ENCODE data around the gene SEC14L5. TPM values are rescaled to one million over a fixed set of nuclear protein-coding genes. Genes with fewer than 3 reads are reported as not detected.

The SEC14L5 gene
- total and polyA plus RNA-seq, 10 of the 15 experiments (the other 5 are each of a cell fraction or from before 2014, with no cell fraction given) = 0.01 TPM; not detected in 9

GRCh38 chr16:4918781-4919251, 39.3 kb upstream of the SEC14L5 start:
- H3K9me3 ChIP-seq (replicated peaks; ENCODE audit: control insufficient read depth, insufficient read depth, low read length) = no peaks in the 10 kb centered on the region
- H3K9ac ChIP-seq (ENCODE audit: control insufficient read depth, insufficient read depth, low read length) = no peak overlapping the region
- POLR2A ChIA-PET = interaction anchor here (1.4 kb wide), 1 partner anchor 286 kb away, joined by 3 read pairs; no protein-coding TSS in a partner anchor
- no peaks in the 10 kb centered on the region; a peak in 1 of 4 replicates for H3K27me3 ChIP-seq (replicated peaks in 1 of 2; ENCODE audit: control insufficient read depth in 2 of 2, insufficient read depth in 2 of 2, low read length in 1 of 2)
- WGBS (ENCODE audit: insufficient coverage, insufficient replicate concordance, low lambda C conversion rate, missing lambda C conversion rate) = 37% methylated on average over 12 of the region's 13 CpGs
- no peaks in the 10 kb centered on the region for H3K79me2 ChIP-seq (ENCODE audit: control insufficient read depth, insufficient read depth, low read length)
- H2AFZ ChIP-seq (ENCODE audit: control insufficient read depth, low read depth, low read length) = no peak overlapping the region
- in situ Hi-C loops (cut with MboI) (no loop called here), intact Hi-C loops (cut with micrococcal nuclease; ENCODE audit: unreplicated experiment) (no loop called here)
- H3K27ac ChIP-seq (ENCODE audit: control insufficient read depth, insufficient read depth) = no peak overlapping the region
- H3K4me3 ChIP-seq = no peak overlapping the region
- RAD21 ChIA-PET (ENCODE audit: unreplicated experiment) = no interaction called here
- no peaks in the 10 kb centered on the region for H3K36me3 ChIP-seq (ENCODE audit: control insufficient read depth in 2 of 2, insufficient read depth in 2 of 2, low read length in 1 of 2)
- H4K20me1 ChIP-seq (ENCODE audit: control insufficient read depth, insufficient read depth) = no peaks in the 10 kb centered on the region
- no peak overlapping the region for H3K4me2 ChIP-seq (ENCODE audit: control insufficient read depth, insufficient read depth)
- CTCF ChIA-PET = no interaction called here
- H3K4me1 ChIP-seq (ENCODE audit: control insufficient read depth, insufficient read depth, low read length) = no peaks in the 10 kb centered on the region
- SMC1A ChIA-PET (ENCODE audit: uncharacterized antibody, unreplicated experiment) = no interaction called here
- TF ChIP-seq ATF3 (IDR thresholded peaks at IDR 0.05; ENCODE audit: borderline replicate concordance, extremely low read depth, low read depth, low read length) = no peak
- TF ChIP-seq, protein P1, sequence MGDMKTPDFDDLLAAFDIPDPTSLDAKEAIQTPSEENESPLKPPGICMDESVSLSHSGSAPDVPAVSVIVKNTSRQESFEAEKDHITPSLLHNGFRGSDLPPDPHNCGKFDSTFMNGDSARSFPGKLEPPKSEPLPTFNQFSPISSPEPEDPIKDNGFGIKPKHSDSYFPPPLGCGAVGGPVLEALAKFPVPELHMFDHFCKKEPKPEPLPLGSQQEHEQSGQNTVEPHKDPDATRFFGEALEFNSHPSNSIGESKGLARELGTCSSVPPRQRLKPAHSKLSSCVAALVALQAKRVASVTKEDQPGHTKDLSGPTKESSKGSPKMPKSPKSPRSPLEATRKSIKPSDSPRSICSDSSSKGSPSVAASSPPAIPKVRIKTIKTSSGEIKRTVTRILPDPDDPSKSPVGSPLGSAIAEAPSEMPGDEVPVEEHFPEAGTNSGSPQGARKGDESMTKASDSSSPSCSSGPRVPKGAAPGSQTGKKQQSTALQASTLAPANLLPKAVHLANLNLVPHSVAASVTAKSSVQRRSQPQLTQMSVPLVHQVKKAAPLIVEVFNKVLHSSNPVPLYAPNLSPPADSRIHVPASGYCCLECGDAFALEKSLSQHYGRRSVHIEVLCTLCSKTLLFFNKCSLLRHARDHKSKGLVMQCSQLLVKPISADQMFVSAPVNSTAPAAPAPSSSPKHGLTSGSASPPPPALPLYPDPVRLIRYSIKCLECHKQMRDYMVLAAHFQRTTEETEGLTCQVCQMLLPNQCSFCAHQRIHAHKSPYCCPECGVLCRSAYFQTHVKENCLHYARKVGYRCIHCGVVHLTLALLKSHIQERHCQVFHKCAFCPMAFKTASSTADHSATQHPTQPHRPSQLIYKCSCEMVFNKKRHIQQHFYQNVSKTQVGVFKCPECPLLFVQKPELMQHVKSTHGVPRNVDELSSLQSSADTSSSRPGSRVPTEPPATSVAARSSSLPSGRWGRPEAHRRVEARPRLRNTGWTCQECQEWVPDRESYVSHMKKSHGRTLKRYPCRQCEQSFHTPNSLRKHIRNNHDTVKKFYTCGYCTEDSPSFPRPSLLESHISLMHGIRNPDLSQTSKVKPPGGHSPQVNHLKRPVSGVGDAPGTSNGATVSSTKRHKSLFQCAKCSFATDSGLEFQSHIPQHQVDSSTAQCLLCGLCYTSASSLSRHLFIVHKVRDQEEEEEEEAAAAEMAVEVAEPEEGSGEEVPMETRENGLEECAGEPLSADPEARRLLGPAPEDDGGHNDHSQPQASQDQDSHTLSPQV (IDR thresholded peaks at IDR 0.05) = no peak
- no peak for TF ChIP-seq POLR2A (IDR thresholded peaks at IDR 0.05; ENCODE audit: low read depth, low read length)
- TF ChIP-seq, protein P2, sequence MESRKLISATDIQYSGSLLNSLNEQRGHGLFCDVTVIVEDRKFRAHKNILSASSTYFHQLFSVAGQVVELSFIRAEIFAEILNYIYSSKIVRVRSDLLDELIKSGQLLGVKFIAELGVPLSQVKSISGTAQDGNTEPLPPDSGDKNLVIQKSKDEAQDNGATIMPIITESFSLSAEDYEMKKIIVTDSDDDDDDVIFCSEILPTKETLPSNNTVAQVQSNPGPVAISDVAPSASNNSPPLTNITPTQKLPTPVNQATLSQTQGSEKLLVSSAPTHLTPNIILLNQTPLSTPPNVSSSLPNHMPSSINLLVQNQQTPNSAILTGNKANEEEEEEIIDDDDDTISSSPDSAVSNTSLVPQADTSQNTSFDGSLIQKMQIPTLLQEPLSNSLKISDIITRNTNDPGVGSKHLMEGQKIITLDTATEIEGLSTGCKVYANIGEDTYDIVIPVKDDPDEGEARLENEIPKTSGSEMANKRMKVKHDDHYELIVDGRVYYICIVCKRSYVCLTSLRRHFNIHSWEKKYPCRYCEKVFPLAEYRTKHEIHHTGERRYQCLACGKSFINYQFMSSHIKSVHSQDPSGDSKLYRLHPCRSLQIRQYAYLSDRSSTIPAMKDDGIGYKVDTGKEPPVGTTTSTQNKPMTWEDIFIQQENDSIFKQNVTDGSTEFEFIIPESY (IDR thresholded peaks at IDR 0.05) = no peak
- TF ChIP-seq NKRF (conservative IDR thresholded peaks at IDR 0.05) = no peak
- no peak for TF ChIP-seq CREB1 (IDR thresholded peaks at IDR 0.05; ENCODE audit: low read depth)
- TF ChIP-seq, protein P3, sequence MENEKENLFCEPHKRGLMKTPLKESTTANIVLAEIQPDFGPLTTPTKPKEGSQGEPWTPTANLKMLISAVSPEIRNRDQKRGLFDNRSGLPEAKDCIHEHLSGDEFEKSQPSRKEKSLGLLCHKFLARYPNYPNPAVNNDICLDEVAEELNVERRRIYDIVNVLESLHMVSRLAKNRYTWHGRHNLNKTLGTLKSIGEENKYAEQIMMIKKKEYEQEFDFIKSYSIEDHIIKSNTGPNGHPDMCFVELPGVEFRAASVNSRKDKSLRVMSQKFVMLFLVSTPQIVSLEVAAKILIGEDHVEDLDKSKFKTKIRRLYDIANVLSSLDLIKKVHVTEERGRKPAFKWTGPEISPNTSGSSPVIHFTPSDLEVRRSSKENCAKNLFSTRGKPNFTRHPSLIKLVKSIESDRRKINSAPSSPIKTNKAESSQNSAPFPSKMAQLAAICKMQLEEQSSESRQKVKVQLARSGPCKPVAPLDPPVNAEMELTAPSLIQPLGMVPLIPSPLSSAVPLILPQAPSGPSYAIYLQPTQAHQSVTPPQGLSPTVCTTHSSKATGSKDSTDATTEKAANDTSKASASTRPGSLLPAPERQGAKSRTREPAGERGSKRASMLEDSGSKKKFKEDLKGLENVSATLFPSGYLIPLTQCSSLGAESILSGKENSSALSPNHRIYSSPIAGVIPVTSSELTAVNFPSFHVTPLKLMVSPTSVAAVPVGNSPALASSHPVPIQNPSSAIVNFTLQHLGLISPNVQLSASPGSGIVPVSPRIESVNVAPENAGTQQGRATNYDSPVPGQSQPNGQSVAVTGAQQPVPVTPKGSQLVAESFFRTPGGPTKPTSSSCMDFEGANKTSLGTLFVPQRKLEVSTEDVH (IDR thresholded peaks at IDR 0.05; ENCODE audit: low read depth, partially characterized antibody) = no peak
- ATAC-seq (no peak), FAIRE-seq (no peak), DNase-seq (ENCODE audit: low read depth, low spot score) (no peak)
- no TSS peak for BruUV-seq (replicated peaks)

All from GM12878 (cell line).